ENCODE measurements around the gene ADSL. TPM values are rescaled to one million over a fixed set of nuclear protein-coding genes. Genes with fewer than 3 reads are reported as not detected.

ADSL gene
- total and polyA plus RNA-seq, 2 donors (not counting 1 experiment from before 2014, with no cell fraction given): 61.0 to 63.8 TPM

DNA sequence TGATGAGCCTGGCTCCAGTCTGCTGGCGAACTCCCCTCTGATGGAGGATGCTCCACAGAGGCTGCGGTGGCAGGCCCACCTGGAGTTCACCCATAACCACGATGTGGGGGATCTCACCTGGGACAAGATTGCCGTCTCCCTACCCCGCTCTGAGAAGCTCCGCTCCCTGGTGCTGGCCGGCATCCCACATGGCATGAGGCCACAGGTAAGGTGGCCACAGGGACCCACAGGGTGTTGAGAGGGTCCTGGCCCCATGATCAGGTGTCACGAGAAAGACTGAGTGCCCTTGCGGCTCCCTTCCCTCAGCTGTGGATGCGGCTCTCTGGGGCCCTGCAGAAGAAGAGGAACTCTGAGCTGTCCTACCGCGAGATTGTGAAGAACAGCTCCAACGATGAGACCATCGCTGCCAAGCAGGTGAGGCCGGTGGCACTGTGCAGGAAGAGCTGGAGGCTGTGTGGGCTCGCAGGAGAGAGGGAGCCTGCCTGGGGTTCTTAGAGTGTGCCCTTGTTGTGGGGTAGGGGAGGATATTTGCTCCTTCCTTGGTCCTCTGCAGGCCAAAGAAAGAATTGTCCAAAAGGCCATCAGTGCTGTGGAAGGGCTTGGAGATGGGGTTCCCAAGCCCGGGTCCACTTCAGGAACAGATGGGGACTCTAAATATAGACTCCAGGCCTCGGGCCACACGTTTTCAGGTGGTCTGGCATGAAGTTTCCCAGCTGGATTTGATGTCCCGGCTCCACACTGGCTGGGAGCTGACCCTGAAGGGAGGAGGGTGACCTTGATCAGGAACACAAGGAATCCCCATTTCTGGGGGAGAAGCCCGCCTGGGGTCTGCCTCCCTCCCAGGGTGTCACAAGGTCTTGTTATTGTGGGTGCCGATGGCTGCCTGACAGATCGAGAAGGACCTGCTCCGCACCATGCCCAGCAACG lies 58.2 kb downstream of the ADSL start:
- no peak overlapping the region for H3K9ac ChIP-seq (ENCODE audit: low read length)
- DNase-seq: no peak
- ChIA-PET POLR2A (no interaction called here), CTCF (interaction anchor here (0.7 to 4.3 kb wide), 3 partner anchors 9 to 98 kb away, joined by 3 to 16 read pairs (median 3); no protein-coding TSS in a partner anchor)
- H3K27me3 Mint-ChIP-seq: no peaks in the 10 kb centered on the region
- H3K27ac Mint-ChIP-seq: peak overlapping the region; percentile 65
- H3K4me1 Mint-ChIP-seq: peaks cover 40% of the 10 kb centered on the region
- ATAC-seq (ENCODE audit: low read depth): no peak
- H2AFZ ChIP-seq (ENCODE audit: insufficient read depth, low read depth, low read length, poor library complexity, severe bottlenecking): no peak overlapping the region
- H3K4me3 ChIP-seq (ENCODE audit: control extremely low read depth in 1 of 5, extremely low read depth in 1 of 5, insufficient read depth in 1 of 5, low read depth in 2 of 5, low read length in 4 of 5): no peak overlapping the region
- H3K4me3 Mint-ChIP-seq: no peak overlapping the region
- no peaks in the 10 kb centered on the region for H3K9me3 Mint-ChIP-seq (ENCODE audit: insufficient read depth)
- 90% methylated on average over 23 of the region's 25 CpGs for WGBS (ENCODE audit: insufficient coverage)
- H4K20me1 ChIP-seq (ENCODE audit: control insufficient read depth, insufficient read depth, low read length, poor library complexity, severe bottlenecking): no peaks in the 10 kb centered on the region
- H3K4me2 ChIP-seq (replicated peaks; ENCODE audit: low read depth, low read length, poor library complexity, severe bottlenecking): no peak overlapping the region
- TF ChIP-seq CTCF (IDR thresholded peaks at IDR 0.05): no peak
- no peak for TF ChIP-seq EZH2 (IDR thresholded peaks at IDR 0.05; ENCODE audit: borderline replicate concordance, insufficient read depth, low read depth, low read length, poor library complexity, severe bottlenecking)
- H3K27ac ChIP-seq (ENCODE audit: low read length in 2 of 2): no peak overlapping the region
- H3K79me2 ChIP-seq (ENCODE audit: control insufficient read depth, insufficient read depth, low read length): peaks cover 37% of the 10 kb centered on the region
- H3K9me3 ChIP-seq (ENCODE audit: control extremely low read depth in 1 of 3, control insufficient read depth in 2 of 3, insufficient read depth in 1 of 3, low read length in 2 of 3): no peaks in the 10 kb centered on the region
- H3K27me3 ChIP-seq (replicated peaks in 1 of 4; ENCODE audit: control extremely low read depth in 1 of 4, control insufficient read depth in 3 of 4, insufficient read depth in 4 of 4, low read length in 3 of 4): no peaks in the 10 kb centered on the region
- peaks cover 38% of the 10 kb centered on the region in 2 donors for H3K4me1 ChIP-seq (ENCODE audit: control insufficient read depth in 2 of 2, insufficient read depth in 2 of 2, low read length in 2 of 2)
- peaks cover 0 to 77% of the 10 kb centered on the region in 2 experiments for H3K36me3 ChIP-seq (replicated peaks in 1 of 2; ENCODE audit: control extremely low read depth in 1 of 2, control insufficient read depth in 1 of 2, extremely low read depth in 1 of 2, insufficient read depth in 2 of 2, low read length in 1 of 2)
- intact Hi-C loops (cut with micrococcal nuclease): no loop called here

Data from B cell (primary cell).